ENCODE data around the gene DLGAP4.

The DLGAP4 gene

DNA sequence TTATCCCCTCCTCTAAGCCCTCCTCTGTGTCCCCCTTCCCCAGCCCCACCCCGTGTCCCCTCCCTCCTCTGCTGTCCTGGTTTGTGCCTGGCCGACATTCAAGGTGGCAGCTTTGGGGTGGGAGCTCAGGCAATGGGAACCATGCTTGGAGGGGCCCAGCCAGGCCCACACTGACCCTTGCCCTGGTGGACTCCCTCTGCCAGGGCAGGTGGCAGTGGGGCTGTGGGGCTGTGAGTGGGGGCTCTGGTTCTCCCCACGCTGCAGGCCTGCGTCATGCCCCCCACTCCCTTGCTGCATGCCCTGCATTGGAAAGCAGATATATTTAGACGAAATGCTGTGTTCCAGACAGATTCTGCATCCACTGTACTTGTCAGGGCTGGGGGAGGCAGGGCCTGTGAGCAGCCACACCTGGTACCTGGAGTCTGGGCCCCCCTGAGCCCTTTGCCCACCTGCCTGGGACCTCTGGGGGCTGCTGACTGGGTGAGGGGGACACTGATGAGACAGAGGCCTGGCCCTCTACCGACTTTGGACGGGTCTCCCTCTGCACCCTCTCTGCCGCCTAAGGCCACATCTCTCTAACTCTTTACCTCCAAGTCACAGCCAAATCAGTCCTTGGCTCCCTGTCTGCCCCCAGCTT, 14.2 kb downstream of the DLGAP4 start:
- DNase-seq (ENCODE audit: low read depth in 3 of 3, low spot score in 1 of 3), result no peak

GRCh38 chr20:36320898-36321695, 15.0 kb downstream of the DLGAP4 start:
- DNase-seq (ENCODE audit: low read depth in 3 of 3, low spot score in 1 of 3), result no peak

GRCh38 chr20:36322131-36322530, 16.0 kb downstream of the DLGAP4 start:
- no peak for DNase-seq (ENCODE audit: low read depth in 3 of 3, low spot score in 1 of 3)

- no peak for DNase-seq (ENCODE audit: low read depth in 3 of 3, low spot score in 1 of 3)
Measured at GRCh38 chr20:36330091-36330490, 24.0 kb downstream of the DLGAP4 start.

DNA sequence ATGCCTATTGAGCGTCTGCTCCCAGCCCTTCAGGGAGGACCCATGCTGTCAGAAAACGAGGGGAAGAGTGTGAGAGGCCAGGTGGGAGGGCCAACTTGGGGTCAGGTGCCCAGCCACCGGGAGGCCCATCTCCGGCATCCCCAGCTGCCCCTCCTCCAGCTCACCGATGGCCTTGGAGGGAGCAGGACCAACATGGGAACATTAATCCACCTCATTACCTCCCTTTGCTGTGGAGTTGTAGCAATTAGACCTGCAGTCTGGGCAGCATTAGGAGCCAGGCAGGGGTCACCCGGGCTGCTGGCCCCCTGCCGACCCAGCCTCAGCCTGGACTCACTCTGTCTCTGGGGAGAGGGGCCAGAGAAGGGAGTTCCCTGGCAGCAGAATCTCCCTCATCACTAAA, 25.1 kb downstream of the DLGAP4 start:
- DNase-seq (ENCODE audit: low read depth in 3 of 3, low spot score in 1 of 3), result no peak

DNA sequence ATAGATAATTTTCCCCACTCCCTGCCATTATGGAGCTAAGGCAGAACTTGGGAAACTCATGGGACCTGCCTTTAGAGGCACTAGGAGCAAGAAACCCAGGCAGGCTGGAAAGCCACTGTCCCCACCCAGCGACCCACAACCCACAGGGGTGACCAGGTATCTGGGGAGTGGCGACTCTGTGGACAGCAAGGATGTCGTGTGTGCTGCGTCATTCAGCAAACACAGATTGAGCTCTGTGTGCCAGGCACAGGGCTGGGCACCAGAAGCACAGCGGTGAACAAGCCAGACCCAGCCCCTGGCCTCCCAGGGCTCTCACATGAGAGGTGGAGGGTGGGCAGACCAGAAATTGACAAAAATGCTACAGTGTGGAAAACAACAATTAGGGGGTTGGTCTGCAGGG, 27.7 kb downstream of the DLGAP4 start:
- no peak for DNase-seq (ENCODE audit: low read depth in 3 of 3, low spot score in 1 of 3)

DNA sequence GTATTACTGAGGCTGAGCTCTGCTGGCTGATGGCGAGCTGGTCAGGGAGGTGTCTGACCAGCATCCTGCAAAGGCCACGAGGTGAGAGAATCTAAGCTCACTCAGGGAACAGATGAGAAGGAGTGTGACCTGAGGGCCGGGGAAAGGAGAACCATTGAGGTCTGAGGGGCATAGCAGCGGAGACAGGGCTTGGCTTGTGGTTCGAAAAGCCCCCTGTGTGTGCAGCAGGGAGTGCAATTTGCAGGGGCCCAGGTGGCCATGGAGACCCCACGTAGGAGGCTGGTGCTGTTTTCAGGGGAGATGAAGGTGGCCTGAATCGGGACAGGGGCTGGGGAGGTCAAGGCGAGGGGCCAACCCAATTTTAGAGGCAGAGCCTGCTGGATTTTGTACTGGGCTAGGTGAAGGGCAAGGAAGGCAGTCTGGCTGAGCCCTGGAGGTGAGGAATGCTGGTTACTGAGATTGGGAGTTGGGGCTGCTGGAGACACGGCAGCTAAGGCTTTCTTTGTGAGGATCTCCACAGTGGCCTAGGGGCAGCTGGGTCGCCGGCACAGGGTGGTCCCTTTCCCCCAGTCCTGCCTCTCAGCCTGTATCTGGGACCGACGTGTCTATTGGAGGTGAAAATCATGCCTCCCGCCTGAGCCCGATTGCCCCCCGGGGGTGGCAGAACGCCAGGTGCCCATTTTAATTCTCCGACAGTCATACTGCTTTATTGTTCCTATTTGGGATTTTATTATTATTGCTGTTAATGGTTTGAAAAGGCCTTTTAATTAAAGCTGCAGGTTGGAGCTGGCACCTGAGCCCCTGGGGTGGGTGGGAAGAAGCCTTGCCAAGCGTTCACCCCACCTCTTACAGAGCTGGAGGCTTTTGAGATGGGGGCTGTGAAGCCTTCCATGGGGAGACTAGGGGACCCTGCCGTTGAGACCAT, 28.4 kb downstream of the DLGAP4 start:
- no peak for DNase-seq (ENCODE audit: low read depth in 3 of 3, low spot score in 1 of 3)

DNA sequence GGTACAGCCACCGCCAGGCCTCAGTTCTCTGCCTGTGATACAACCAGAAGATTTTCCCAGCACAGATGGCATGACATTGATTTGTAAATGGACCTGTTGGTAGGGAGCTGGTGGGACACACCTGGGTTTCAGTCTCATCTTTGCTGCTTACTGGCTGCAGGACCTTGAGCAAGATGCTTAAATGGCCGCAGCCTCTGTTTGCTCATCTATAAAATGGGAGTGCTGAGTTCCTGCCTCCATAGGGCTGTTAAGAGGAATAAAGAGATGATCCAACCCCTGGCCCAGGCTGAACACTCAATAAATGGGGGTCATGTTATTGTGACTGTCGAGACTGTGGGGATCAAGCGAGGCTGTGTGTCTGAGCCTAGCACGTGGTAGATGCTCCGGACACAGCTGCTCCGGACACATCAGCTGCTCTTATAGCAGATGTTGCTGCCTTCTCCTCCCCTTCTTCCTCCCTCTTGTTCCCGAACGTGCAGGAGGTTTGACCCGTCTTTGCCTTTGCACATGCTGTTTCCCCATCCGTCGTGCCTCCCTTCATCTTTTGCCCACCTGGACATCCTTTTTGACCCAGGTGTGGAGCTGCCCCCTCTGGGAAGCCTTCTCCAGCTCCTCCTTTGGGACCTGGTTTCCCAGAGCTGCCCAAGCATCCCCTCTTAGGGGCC, 29.2 kb downstream of the DLGAP4 start:
- no peak for DNase-seq (ENCODE audit: low read depth in 3 of 3, low spot score in 1 of 3)

- DNase-seq (ENCODE audit: low read depth in 3 of 3, low spot score in 1 of 3), result no peak
Measured at GRCh38 chr20:36336204-36336603, 30.1 kb downstream of the DLGAP4 start.

- no peak for DNase-seq (ENCODE audit: low read depth in 3 of 3, low spot score in 1 of 3)
Measured at GRCh38 chr20:36336954-36337704, 31.0 kb downstream of the DLGAP4 start.

DNA sequence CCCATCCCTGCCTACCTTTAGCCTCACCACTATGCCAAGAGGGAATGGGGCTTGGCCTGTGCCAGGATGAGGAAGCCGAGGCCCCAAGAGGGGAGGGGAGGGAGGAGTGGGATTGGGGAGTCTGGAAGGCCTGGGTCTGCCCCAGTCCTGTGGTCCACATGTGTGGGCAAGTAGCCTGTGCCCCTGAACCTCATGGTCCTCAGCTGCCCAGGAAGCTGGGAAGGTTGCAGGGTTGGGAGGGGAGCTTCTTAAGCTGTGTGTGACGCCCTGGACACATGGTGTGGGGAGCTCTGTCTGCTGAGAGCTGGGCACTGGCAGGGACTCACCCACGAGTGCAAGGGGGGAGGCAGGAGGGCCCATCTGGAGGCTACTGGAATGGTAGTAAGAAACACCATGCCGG, 31.7 kb downstream of the DLGAP4 start:
- no peak for DNase-seq (ENCODE audit: low read depth in 3 of 3, low spot score in 1 of 3)

GRCh38 chr20:36339646-36340592, 33.8 kb downstream of the DLGAP4 start:
- DNase-seq (ENCODE audit: low read depth in 3 of 3, low spot score in 1 of 3), result no peak

DNA sequence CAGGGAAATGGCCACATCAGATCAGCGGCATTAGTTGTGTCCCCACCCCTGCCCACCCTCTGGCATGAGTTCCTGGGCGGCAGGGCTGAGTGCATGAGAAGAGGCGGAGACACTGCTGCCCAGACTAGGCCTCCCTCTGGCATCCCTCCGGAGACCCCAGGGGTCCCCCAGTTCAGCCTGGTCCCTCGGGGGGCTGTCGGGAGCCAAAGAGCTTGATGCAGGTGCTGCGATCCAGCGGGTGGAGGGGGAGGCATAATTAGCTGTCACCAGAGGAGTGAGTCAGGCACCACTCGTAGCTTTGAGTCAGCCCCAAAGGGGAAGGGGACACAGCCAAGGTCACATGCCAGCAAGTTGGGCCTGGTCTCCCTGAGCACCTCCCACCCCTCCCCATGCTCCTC, 34.5 kb downstream of the DLGAP4 start:
- no peak for DNase-seq (ENCODE audit: low read depth in 3 of 3, low spot score in 1 of 3)

DNA sequence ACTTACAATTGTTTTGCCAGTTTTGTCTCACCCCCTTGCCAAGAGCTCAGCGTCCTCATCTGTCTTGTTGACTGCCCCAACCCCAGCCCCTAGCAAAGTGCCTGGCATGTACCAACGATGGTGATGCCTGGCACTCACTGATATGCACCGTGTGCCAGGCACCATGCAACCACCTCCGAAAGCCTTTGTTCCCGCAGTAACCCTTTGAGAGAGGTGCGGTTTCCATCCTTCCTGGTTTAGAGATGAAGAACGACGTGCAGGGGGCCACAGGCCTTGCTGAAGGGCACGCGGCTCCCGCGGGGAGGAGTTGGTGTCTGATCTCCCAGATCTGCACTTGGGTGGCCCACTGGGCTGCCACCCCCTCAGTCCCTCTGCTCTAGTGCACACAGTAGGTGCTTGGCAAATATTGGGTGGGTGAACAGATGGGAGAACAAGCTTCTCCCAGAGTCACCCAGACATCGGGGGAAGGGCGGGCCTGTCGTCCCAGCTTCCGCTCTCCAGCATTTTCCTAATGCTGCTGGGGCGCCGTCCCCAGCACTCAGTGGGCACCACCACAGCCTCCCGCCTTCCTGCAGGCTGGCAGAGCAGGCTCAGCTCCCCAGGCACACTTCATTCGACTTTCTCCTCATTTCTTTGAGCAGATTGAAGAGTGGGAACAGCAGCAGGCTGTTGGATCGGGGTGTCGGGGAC, 35.3 kb downstream of the DLGAP4 start:
- DNase-seq (ENCODE audit: low read depth in 3 of 3, low spot score in 1 of 3), result no peak

DNA sequence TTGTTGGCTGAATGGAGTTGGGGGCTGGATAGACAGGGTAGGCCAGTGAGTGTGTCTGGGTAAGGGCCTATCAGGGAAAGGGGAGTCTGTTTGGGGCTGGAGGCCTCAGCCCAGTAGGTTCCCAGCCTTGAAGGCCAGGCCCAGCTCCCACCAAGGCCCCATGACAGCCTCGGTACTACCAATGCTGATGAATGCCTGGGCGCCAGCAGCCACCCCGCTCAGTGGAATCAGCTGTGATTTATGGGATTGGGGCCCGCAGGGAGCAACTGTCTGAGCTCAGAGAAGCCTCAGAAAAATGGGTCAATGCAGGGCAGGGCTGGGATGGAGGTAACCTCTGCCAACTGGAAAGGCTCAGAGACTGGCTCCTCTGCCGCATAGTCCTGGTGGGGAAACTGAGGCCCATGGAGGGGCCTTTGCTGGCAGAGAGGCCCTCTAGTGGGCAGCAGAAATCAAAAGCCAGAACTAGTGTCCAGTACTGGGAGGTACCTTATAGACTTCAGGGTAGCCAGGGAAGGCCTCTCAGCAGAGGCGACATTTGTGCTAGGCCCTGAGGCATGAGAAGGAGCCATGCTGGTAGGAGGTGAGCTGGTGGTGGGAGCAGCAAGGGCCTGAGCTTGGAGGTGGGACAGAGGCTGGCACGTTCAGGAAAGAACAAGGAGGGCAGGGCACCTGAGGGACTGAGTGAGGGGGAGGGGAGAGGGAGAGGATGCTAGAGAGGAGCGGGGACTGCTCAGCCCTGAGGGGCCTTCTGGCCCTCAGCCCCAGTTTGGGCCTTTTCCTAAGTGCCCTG, 36.4 kb downstream of the DLGAP4 start:
- no peak for DNase-seq (ENCODE audit: low read depth in 3 of 3, low spot score in 1 of 3)

GRCh38 chr20:36343641-36344040, 37.5 kb downstream of the DLGAP4 start:
- DNase-seq (ENCODE audit: low read depth in 3 of 3, low spot score in 1 of 3), result no peak

- no peak for DNase-seq (ENCODE audit: low read depth in 3 of 3, low spot score in 1 of 3)
Measured at GRCh38 chr20:36344517-36345132, 38.5 kb downstream of the DLGAP4 start.

GRCh38 chr20:36346256-36346655, 40.1 kb downstream of the DLGAP4 start:
- no peak for DNase-seq (ENCODE audit: low read depth in 3 of 3, low spot score in 1 of 3)

Data from stimulated activated CD4-positive, alpha-beta T cell treated with anti-CD3 and anti-CD28 coated beads, TNF-alpha, amount 100 ng/mL, for 1 hour (primary cell).